Effector CD4-positive, alpha-beta T cell (primary cell): Measurements from ENCODE around the gene SLC25A47.
A peak's percentile ranks its signal among the peaks of the same experiment; 100 is the strongest.

Source experiments
- DNase-seq: peaks from one replicate; pipeline ENCODE4 v3.0.0-alpha.2; 2020

SLC25A47 gene

GRCh38 chr14:100348784-100349685, 25.9 kb downstream of the SLC25A47 start:
- DNase-seq = no peak

GRCh38 chr14:100350276-100350926, 27.3 kb downstream of the SLC25A47 start:
- DNase-seq = no peak

- DNase-seq = no peak
Measured at GRCh38 chr14:100350986-100351385, 27.8 kb downstream of the SLC25A47 start.

- DNase-seq = no peak
Measured at GRCh38 chr14:100358396-100358795, 35.3 kb downstream of the SLC25A47 start.

- DNase-seq = no peak
Measured at GRCh38 chr14:100359111-100359510, 36.0 kb downstream of the SLC25A47 start.

- DNase-seq = no peak
Measured at GRCh38 chr14:100359881-100360280, 36.7 kb downstream of the SLC25A47 start.

GRCh38 chr14:100361626-100362025, 38.5 kb downstream of the SLC25A47 start:
- DNase-seq = no peak

- DNase-seq = no peak
Measured at GRCh38 chr14:100362311-100362927, 39.3 kb downstream of the SLC25A47 start.

GRCh38 chr14:100363053-100363452, 39.9 kb downstream of the SLC25A47 start:
- no peak for DNase-seq

GRCh38 chr14:100364403-100364802, 41.3 kb downstream of the SLC25A47 start:
- no peak for DNase-seq

- DNase-seq = no peak
Measured at GRCh38 chr14:100365741-100366140, 42.6 kb downstream of the SLC25A47 start.

- DNase-seq = no peak
Measured at GRCh38 chr14:100369019-100369418, 45.9 kb downstream of the SLC25A47 start.

- DNase-seq = no peak
Measured at GRCh38 chr14:100370003-100370402, 46.9 kb downstream of the SLC25A47 start.

- no peak for DNase-seq
Measured at GRCh38 chr14:100371773-100372172, 48.6 kb downstream of the SLC25A47 start.

GRCh38 chr14:100372357-100373048, 49.4 kb downstream of the SLC25A47 start:
- no peak for DNase-seq

- no peak for DNase-seq
Measured at GRCh38 chr14:100374270-100374669, 51.1 kb downstream of the SLC25A47 start.

GRCh38 chr14:100374876-100375265, 51.7 kb downstream of the SLC25A47 start:
- no peak for DNase-seq

GRCh38 chr14:100375266-100375962, 52.3 kb downstream of the SLC25A47 start:
- DNase-seq = peak; percentile 8

- DNase-seq = peak; percentile 89
Measured at GRCh38 chr14:100375963-100376735, 53.0 kb downstream of the SLC25A47 start, which contains the start of gene WDR25. Gene WDR25 (plus strand): TSS chr14:100376485.

GRCh38 chr14:100376751-100377171, 53.6 kb downstream of the SLC25A47 start:
- no peak for DNase-seq
